Measurements from ENCODE around the gene AQP10. TPM values are rescaled to one million over a fixed set of nuclear protein-coding genes. Genes with fewer than 3 reads are reported as not detected.
"Not testable (repeated sequence)": the region's sequence is repeated elsewhere in the genome, so short reads cannot be mapped to it uniquely, and the experiment has no call there.

AQP10 gene
- total and polyA plus RNA-seq, 9 of the 15 experiments (the other 6 are each of a cell fraction or from before 2014, with no cell fraction given), result 0.37 to 9.7 (median 1.9) TPM

- no peaks in the 10 kb centered on the region for H3K9me1 ChIP-seq (ENCODE audit: control insufficient read depth, insufficient read depth, low read length)
These were observed 39.4 kb downstream of the AQP10 start for GRCh38 chr1:154360288-154360687.

GRCh38 chr1:154360881-154361280 is 40.0 kb downstream of the AQP10 start:
- POLR2A ChIA-PET; H3K79me2 ChIP-seq (ENCODE audit: control insufficient read depth, insufficient read depth, low read length); H3K4me2 ChIP-seq (ENCODE audit: insufficient read depth, low read length); H3K4me1 ChIP-seq (replicated peaks in 1 of 2; ENCODE audit: control insufficient read depth in 2 of 2, insufficient read depth in 2 of 2, low read length in 2 of 2); H2AFZ ChIP-seq (ENCODE audit: low read depth, low read length); H3K9me1 ChIP-seq (ENCODE audit: control insufficient read depth, insufficient read depth, low read length); H4K20me1 ChIP-seq (replicated peaks; ENCODE audit: control insufficient read depth, insufficient read depth, low read length); intact Hi-C loops (cut with micrococcal nuclease); H3K27me3 ChIP-seq (ENCODE audit: control insufficient read depth in 2 of 2, insufficient read depth in 2 of 2, low read length in 2 of 2); in situ Hi-C loops (cut with MboI); H3K9me3 ChIP-seq (replicated peaks; ENCODE audit: control insufficient read depth, insufficient read depth, low read depth, low read length); BruUV-seq (replicated peaks); DNase-seq (ENCODE audit: extremely low read depth in 1 of 4, low spot score in 3 of 4); H3K27ac ChIP-seq (ENCODE audit: extremely low read depth, low read depth, low read length); ATAC-seq; H3K4me3 ChIP-seq; H3K9ac ChIP-seq (ENCODE audit: insufficient read depth in 1 of 2, low read depth in 2 of 2, low read length in 2 of 2); FAIRE-seq; CTCF ChIA-PET (ENCODE audit: low intra/inter-chr PET ratio); H3K36me3 ChIP-seq (ENCODE audit: control insufficient read depth, insufficient read depth, low read length): not testable (repeated sequence)
- peak; percentile 99 for TF ChIP-seq ZNF12 (CRISPR knock-in tag; IDR thresholded peaks at IDR 0.05)
- 70% methylated on average over 5 of the region's 5 CpGs for WGBS (ENCODE audit: insufficient coverage, low coverage, missing lambda C conversion rate)

More at GRCh38 chr1:154360288-154360687, 39.4 kb downstream of the AQP10 start:
- no peak for TF ChIP-seq ZNF695 (CRISPR knock-in tag; IDR thresholded peaks at IDR 0.05)
- TF ChIP-seq ZNF121 (CRISPR knock-in tag; conservative IDR thresholded peaks at IDR 0.05), result peak; percentile 84
- peak; percentile 57 for TF ChIP-seq RBM25 (IDR thresholded peaks at IDR 0.05; ENCODE audit: low read depth, low read length, severe bottlenecking)
- POLR2A ChIA-PET, result no interaction called here
- no peaks in the 10 kb centered on the region; the same call in 1 of the 2 replicates for H3K9me3 ChIP-seq (replicated peaks; ENCODE audit: control insufficient read depth, insufficient read depth, low read depth, low read length)
- in situ Hi-C loops (cut with MboI) (no loop called here), intact Hi-C loops (cut with micrococcal nuclease) (no loop called here)
- ATAC-seq, result no peak
- no peak overlapping the region for H3K27ac ChIP-seq (ENCODE audit: extremely low read depth, low read depth, low read length)
- H4K20me1 ChIP-seq (replicated peaks; ENCODE audit: control insufficient read depth, insufficient read depth, low read length), result no peaks in the 10 kb centered on the region
- FAIRE-seq, result no peak
- no peak overlapping the region for H3K9ac ChIP-seq (ENCODE audit: insufficient read depth in 1 of 2, low read depth in 2 of 2, low read length in 2 of 2)
- H3K36me3 ChIP-seq (ENCODE audit: control insufficient read depth, insufficient read depth, low read length), result no peaks in the 10 kb centered on the region
- peaks cover 0 to 5% of the 10 kb centered on the region in 2 experiments; a peak in 1 of 5 replicates for H3K4me1 ChIP-seq (replicated peaks in 1 of 2; ENCODE audit: control insufficient read depth in 2 of 2, insufficient read depth in 2 of 2, low read length in 2 of 2)
- no TSS peak for BruUV-seq (replicated peaks)
- H3K79me2 ChIP-seq (ENCODE audit: control insufficient read depth, insufficient read depth, low read length), result no peaks in the 10 kb centered on the region
- H3K4me3 ChIP-seq, result no peak overlapping the region
- no peak overlapping the region for H3K4me2 ChIP-seq (ENCODE audit: insufficient read depth, low read length)
- DNase-seq (ENCODE audit: extremely low read depth in 1 of 4, low spot score in 3 of 4), result no peak
- H3K27me3 ChIP-seq (ENCODE audit: control insufficient read depth in 2 of 2, insufficient read depth in 2 of 2, low read length in 2 of 2), result no peaks in the 10 kb centered on the region
- CTCF ChIA-PET (ENCODE audit: low intra/inter-chr PET ratio), result no interaction called here
- no peak overlapping the region for H2AFZ ChIP-seq (ENCODE audit: low read depth, low read length)
